Common myeloid progenitor, CD34-positive (primary cell): ENCODE data around the gene DNHD1.

Experiments
- CTCF ChIA-PET: fragments of 350-600 bp; sonication (Branson Sonifier 250); formaldehyde crosslinking; loops from one replicate; lab custom pipeline; 2021; ENCODE audit warnings: antibody characterized with exemption; lab: Charles Lee
- POLR2A ChIA-PET: fragments of 350-600 bp; sonication (Branson Sonifier 250); formaldehyde crosslinking; loops from one replicate; lab custom pipeline; 2021; ENCODE audit warnings: antibody characterized with exemption; lab: Charles Lee
- DNase-seq, 3 donors: peaks; one replicate each; pipeline versions ENCODE4 v3.0.0 to v3.0.0-alpha.2; 2013
- H3K27ac ChIP-seq, 2 experiments: 1 replicate in 1 of 2; 2 replicates in 1 of 2; pipeline ENCODE4 v1.7.0; 2013; ENCODE audit warnings: inconsistent platforms in 2 of 2, low read length in 2 of 2, mild to moderate bottlenecking in 2 of 2, low read depth in 1 of 2, moderate library complexity in 1 of 2; ENCODE audit not compliant: severe bottlenecking in 2 of 2, insufficient read depth in 1 of 2, poor library complexity in 1 of 2
- H3K27me3 ChIP-seq, 5 experiments: replicated peaks in 2 of 5; 1 replicate in 3 of 5; 2 replicates in 2 of 5; pipeline versions ENCODE4 v1.6.1 to v1.7.0; 2013; ENCODE audit warnings: low read length in 4 of 5, mild to moderate bottlenecking in 2 of 5, moderate library complexity in 2 of 5, inconsistent platforms in 1 of 5; ENCODE audit not compliant: insufficient read depth in 5 of 5, control insufficient read depth in 4 of 5
- H3K36me3 ChIP-seq, 4 experiments: 1 replicate in 2 of 4; 2 replicates in 2 of 4; pipeline versions ENCODE4 v1.6.1 to v1.7.0; 2013; ENCODE audit warnings: low read length in 3 of 4, control low read depth in 1 of 4, mild to moderate bottlenecking in 1 of 4; ENCODE audit not compliant: control insufficient read depth in 4 of 4, insufficient read depth in 4 of 4
- H3K4me1 ChIP-seq, 4 experiments: 1 replicate in 3 of 4; 2 replicates in 1 of 4; pipeline versions ENCODE4 v1.6.1 to v1.7.1; 2013; ENCODE audit warnings: low read length in 3 of 4, mild to moderate bottlenecking in 3 of 4, control low read depth in 1 of 4, inconsistent platforms in 1 of 4, moderate library complexity in 1 of 4; ENCODE audit not compliant: control insufficient read depth in 4 of 4, insufficient read depth in 4 of 4; ENCODE audit errors: control extremely low read depth in 1 of 4
- H3K4me3 ChIP-seq, 7 experiments: 1 replicate in 4 of 7; 2 replicates in 3 of 7; pipeline versions ENCODE4 v1.5.1 to v1.7.0; 2013; ENCODE audit warnings: mild to moderate bottlenecking in 7 of 7, low read length in 6 of 7, moderate library complexity in 6 of 7, inconsistent platforms in 2 of 7, low read depth in 2 of 7, control low read depth in 1 of 7; ENCODE audit not compliant: insufficient read depth in 4 of 7, control insufficient read depth in 1 of 7; ENCODE audit errors: extremely low read depth in 1 of 7
- H3K9me3 ChIP-seq, 5 experiments: 1 replicate in 4 of 5; 2 replicates in 1 of 5; pipeline versions ENCODE4 v1.6.1 to v1.7.1; 2013; ENCODE audit warnings: low read length in 4 of 5, mild to moderate bottlenecking in 2 of 5, inconsistent platforms in 1 of 5, low read depth in 1 of 5, moderate library complexity in 1 of 5; ENCODE audit not compliant: control insufficient read depth in 4 of 5, insufficient read depth in 2 of 5; ENCODE audit errors: control extremely low read depth in 1 of 5
- WGBS: methylation state at CpG from one replicate; pipeline ENCODE4 v1.1.5; 2013; ENCODE audit not compliant: insufficient coverage; 5-methylcytosine and 5-hydroxymethylcytosine counted together

Gene DNHD1

DNA sequence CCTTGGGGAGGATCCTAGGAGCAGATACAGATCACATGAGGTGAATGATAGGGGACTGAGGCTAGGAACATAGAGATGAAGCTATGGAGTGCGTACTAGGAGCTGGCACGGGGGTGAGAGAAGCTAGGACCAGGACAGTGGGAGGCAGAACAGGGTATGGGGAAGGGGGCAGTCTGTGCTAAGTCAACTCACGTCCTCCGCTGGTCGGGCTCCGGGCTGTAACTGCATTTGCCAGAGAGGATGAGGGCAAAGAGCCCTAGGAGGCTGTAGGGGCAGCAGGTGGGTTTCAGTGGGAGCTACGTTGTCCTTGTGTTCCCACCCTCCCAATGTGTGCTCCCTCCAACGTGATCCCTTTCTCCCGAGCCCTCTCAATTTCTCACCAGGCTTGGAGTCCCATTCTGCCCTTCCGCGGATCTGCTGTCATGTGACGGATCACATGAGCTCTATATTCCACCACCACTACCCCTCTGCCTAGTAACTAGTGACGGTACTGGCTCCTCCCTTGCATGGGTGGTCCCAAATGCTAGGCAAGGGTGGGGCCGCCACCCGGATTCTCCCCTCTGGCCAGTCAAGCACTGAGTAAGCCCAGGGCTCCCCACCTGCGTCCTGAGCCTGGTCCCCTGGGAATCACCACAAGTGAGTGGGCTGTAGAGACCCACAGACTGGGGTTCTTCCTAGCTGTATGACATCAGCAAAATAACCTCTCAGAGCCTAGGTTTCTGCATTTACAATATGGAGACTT is 122.1 kb downstream of the DNHD1 start, which contains the start of gene TPP1:
TSS of gene TPP1 (minus strand) at position 419 of the 742 bp plus-strand sequence. CDS start at position 397, 22 bp downstream.
- H3K4me1 ChIP-seq = peaks cover 9 to 33% (median 26%) of the 10 kb centered on the region in 4 experiments
- WGBS = 0% methylated on average over 11 of the region's 16 CpGs

GRCh38 chr11:6620636-6621035 is 123.6 kb downstream of the DNHD1 start:
- ChIA-PET POLR2A (no interaction called here), CTCF (interaction anchor here (0.6 to 3.6 kb wide), 9 partner anchors 8 to 492 kb away, joined by 3 to 16 read pairs (median 4); partner anchors contain the start of gene TAF10)
- H3K27ac ChIP-seq = no peak overlapping the region
- 93% methylated on average over 1 of the region's 1 CpG for WGBS
- H3K27me3 ChIP-seq = no peaks in the 10 kb centered on the region
- H3K4me3 ChIP-seq = no peak overlapping the region
- peaks cover 9 to 33% (median 26%) of the 10 kb centered on the region in 4 experiments for H3K4me1 ChIP-seq
- H3K9me3 ChIP-seq = no peaks in the 10 kb centered on the region
- no peak for DNase-seq
- peaks cover 0 to 33% (median 11%) of the 10 kb centered on the region in 4 experiments for H3K36me3 ChIP-seq

More for the DNA sequence above, 122.1 kb downstream of the DNHD1 start, which contains the start of gene TPP1:
- Histone ChIP-seq H3K9me3 (no peaks in the 10 kb centered on the region), H3K4me3 (peak within 1 kb of the TSS; percentile 71 to 94 (median 88)), H3K27me3 (no peaks in the 10 kb centered on the region), H3K27ac (peak within 1 kb of the TSS; percentile 82 to 96), H3K36me3 (peaks cover 2 to 36% (median 18%) of the 10 kb centered on the region in 4 experiments)
- peak; percentile 91 to 93 (median 92) for DNase-seq
- ChIA-PET POLR2A (interaction anchor here (1.0 to 1.7 kb wide), 3 partner anchors 12 to 16 kb away, joined by 3 to 8 read pairs (median 6); partner anchors contain the start of genes ILK and RRP8), CTCF (interaction anchor here (0.6 to 3.3 kb wide), 20 partner anchors 10 to 89 kb away, joined by 3 to 24 read pairs (median 6); partner anchors contain the start of gene MRPL17)
